ENCODE data around the gene PARP8.

PARP8 gene

GRCh38 chr5:50855001-50855400, 188.6 kb downstream of the PARP8 start:
- no peak for DNase-seq

GRCh38 chr5:50856401-50857119, 190.1 kb downstream of the PARP8 start:
- DNase-seq = no peak

- no peak for DNase-seq
Observed at GRCh38 chr5:50863534-50864170, 197.2 kb downstream of the PARP8 start.

- no peak for DNase-seq
Observed at GRCh38 chr5:50864466-50864865, 198.0 kb downstream of the PARP8 start.

GRCh38 chr5:50866415-50866814, 200.0 kb downstream of the PARP8 start:
- DNase-seq = no peak

GRCh38 chr5:50867140-50867539, 200.7 kb downstream of the PARP8 start:
- DNase-seq = no peak

GRCh38 chr5:50873595-50874277, 207.3 kb downstream of the PARP8 start:
- no peak for DNase-seq

GRCh38 chr5:50874306-50875001, 208.0 kb downstream of the PARP8 start:
- no peak for DNase-seq

GRCh38 chr5:50875002-50875344, 208.5 kb downstream of the PARP8 start:
- no peak for DNase-seq

GRCh38 chr5:50878470-50878869, 212.0 kb downstream of the PARP8 start:
- DNase-seq = no peak

GRCh38 chr5:50881407-50881806, 215.0 kb downstream of the PARP8 start:
- DNase-seq = no peak

- DNase-seq = no peak
Observed at GRCh38 chr5:50886657-50887345, 220.4 kb downstream of the PARP8 start.

- DNase-seq = no peak
Observed at GRCh38 chr5:50887889-50888633, 221.6 kb downstream of the PARP8 start.

GRCh38 chr5:50888751-50889150, 222.3 kb downstream of the PARP8 start:
- DNase-seq = no peak

GRCh38 chr5:50889790-50890189, 223.4 kb downstream of the PARP8 start:
- no peak for DNase-seq
